Hematopoietic multipotent progenitor cell treated with erythropoietin and hydrocortisone succinate and interleukin-3 and kit ligand, for 4 days (in vitro differentiated cells): ENCODE data around the gene PRMT1.
"Not testable (repeated sequence)": the region's sequence is repeated elsewhere in the genome, so short reads cannot be mapped to it uniquely, and the experiment has no call there.

Experiments used
- DNase-seq: peaks from one replicate; pipeline ENCODE4 v3.0.0-alpha.2; 2015

PRMT1 gene

DNA sequence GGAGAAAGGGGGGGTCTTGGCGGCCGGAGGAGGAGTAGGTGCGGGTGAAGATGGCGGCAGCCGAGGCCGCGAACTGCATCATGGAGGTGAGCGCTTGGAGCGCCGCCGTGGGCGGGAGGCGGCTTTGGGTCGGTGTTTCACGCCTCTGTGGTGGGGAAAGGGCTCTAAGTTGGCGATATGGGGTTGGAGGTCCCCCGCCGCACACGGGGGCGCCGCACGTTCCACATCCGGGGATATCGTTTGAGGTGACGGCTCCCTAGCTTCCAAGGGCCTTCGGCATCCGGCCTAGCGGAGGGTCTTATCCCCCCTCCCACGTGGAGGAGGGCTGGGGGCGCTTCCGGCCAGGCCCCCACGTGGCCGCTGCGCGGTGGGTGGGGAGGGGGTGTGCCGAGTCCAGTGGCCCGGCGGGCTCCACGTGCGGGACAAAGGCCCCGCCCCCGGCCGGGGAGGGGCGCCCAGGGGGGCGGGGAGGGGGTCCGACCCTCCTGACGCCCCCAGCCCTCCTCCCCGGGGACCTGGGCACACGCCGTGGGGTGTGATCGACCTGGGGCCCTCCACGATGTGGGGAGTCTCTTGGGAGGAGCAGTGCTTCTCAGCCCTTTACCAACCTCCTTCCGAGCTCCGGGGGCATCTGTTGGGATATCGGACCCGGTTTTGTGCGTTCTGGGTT, at the start of gene PRMT1:
TSS of gene PRMT1 (plus strand) at position 41 of the 670 bp plus-strand sequence. CDS start at position 51, 10 bp downstream.
- peak; percentile 67 for DNase-seq

DNA sequence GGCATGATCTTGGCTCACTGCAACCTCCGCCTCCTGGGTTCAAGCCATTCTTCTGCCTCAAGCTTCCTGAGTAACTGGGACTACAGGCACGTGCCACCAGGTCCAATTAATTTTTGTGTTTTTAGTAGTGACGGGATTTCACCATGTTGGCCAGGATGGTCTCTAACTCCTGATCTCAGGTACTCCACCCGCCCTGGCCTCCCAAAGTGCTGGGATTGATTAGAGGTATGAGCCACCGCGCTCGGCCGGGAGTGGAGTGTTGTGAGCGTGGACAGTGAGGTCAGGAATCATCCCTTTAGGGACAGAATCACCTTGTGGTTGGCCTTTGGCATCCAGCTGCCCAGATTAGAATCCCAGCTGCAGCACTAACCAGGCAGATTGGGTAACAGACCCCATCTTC, 47.4 kb upstream of the PRMT1 start:
- no peak for DNase-seq

DNA sequence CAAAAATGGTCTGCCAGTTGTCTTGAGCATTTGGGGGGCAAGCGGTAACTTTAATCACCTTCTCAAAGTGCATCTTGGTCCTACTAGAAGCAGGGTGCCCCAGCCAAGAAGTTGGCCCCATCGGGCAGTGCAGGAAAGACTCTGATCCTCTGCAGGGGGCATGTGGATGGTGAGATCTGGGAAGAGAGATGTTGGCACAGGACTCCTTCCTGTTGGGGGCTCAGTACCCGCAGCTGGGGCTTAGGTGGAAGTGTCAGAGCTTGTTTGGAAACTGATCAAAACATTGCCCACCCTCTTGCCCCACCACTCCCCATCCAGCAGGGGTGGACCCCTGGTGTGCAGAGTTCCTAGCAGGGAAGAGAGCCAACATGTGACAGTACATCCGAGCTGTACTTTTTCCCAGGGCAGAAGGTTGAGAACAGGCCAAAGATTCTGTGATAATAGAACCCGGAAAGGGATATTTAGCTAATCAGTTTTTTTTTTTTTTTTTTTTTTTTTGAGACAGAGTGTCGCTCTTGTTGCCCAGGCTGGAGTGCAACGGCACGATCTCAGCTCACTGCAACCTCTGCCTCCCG, 46.0 kb upstream of the PRMT1 start:
- DNase-seq: no peak

DNA sequence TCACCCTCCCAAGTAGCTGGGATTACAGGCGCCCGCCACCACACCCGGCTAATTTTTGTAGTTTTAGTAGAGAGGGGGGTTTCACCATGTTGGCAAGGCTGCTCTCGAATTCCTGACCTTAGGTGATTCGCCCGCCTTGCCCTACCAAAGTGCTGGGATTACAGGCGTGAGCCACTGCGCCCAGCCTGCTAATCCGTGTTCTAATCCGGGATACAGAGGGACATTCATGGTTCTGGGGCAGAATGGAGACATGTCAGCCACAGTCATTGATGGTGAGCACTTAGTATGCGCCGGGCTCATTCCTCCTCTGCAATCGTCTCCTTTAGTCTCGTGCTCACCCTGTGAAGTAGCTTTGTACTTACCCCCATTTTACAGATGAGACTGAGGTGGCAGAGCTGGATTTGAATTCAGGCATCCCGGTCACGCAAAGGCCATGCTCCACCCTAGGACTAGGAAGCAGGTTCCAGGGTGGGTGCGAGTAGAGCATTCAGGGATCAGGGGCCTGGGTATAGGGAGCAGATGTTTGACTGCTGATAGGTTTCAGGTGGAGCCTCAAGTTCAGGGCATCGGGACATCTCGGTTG, 45.4 kb upstream of the PRMT1 start:
- DNase-seq: no peak

DNA sequence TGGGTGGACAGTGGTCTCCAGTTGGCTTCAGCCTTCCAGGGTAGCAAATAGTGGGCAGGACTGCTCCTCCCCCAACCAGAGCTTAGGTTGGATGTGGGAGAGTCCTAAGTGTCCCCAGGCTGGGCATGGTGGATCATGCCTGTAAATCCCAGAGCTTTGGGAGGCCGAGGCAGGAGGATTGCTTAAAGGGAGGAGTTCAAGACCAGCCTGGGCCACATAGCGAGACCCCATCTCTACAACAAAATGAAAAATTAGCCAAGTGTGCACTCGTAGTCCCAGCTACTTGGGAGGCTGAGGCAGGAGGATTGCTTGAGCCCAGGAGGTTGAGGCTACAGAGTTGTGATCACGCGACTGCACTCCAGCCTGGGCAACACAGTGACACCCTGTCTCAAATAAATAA, 44.5 kb upstream of the PRMT1 start:
- DNase-seq: no peak

DNA sequence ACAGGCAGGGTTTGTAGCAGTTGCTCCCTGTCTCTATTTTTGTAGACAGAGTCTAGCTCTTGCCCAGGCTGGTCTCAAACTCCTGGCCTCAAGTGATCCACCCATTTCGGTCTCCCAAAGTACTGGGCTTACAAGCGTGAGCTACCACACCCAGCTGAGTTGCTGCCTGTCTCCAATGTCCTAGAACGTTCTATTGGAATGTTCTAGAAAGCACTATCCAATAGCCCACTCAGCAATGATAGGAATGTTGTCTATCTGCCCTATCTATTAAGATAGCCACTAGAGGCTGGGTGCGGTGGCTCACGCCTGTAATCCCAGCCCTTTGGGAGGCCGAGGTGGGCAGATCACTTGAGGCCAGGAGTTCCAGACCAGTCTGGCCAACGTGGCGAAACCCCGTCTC, 43.8 kb upstream of the PRMT1 start:
- DNase-seq: not testable (repeated sequence)

DNA sequence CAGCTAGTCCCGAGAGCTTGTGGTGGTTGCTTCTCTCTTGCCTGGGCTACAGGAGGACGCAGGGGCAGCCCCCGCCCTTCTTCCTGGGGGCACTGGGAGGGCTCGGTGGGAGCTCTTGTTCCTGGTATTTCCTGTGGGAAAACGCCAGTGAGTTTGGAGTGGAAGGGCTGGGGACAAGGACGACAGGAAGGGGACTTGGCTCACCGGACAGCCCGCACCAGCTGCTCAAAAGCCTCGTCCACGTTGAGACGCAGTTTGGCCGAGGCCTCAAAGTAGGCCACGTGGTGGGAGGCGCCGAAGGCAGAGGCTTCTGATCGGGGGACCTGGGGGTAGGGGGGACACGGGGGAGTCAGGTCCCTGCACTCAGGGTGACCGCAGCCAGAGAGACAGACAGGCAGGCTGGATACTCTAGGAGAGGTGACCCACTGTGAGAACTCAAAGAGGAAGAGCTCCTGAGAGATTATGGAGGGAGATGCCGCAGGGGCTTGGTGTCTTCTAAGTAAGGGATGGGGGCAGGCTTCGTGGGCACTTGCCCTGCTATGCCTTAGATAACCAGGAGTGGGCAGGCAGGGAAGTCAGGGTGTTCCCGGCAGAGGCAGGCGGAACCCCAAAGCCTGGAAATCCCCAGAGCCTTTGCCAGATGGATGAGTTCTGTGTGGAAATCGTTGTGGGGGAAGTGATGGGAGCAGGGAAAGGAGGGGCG, 41.4 kb upstream of the PRMT1 start:
- peak; percentile 26 for DNase-seq

DNA sequence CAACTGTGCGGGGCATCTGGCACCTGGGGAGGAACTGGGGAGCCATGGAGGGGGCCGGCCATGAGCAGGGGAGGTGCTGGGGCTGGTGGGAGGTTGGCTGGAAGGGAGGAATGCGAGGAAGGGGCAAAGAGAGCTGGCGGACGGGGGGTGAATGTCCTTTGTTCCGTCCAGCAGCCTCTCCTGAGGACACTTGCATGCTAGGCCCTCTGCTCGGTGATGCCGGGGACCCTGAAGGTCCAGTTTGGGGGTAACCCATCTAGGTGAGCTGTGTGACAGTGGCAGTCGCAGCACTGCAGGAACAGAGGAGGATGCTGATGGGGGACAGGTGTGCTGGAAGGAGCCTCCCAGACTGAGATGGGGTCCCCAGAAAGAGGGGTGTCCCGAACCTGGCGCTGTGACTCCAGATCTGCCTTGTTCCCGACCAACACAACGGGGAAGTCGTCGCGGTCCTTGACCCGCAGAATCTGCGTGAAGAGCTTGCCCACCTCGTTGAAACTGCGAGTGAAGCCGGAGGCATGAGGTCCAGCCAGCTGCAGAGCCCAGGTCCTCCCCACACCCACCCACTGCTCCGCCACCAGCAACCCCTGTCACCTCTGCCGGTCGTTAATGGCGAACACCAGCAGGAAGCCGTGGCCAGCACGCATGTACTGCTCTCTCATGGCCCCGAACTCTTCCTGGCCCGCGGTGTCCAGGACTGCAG, 40.7 kb upstream of the PRMT1 start:
- no peak for DNase-seq

DNA sequence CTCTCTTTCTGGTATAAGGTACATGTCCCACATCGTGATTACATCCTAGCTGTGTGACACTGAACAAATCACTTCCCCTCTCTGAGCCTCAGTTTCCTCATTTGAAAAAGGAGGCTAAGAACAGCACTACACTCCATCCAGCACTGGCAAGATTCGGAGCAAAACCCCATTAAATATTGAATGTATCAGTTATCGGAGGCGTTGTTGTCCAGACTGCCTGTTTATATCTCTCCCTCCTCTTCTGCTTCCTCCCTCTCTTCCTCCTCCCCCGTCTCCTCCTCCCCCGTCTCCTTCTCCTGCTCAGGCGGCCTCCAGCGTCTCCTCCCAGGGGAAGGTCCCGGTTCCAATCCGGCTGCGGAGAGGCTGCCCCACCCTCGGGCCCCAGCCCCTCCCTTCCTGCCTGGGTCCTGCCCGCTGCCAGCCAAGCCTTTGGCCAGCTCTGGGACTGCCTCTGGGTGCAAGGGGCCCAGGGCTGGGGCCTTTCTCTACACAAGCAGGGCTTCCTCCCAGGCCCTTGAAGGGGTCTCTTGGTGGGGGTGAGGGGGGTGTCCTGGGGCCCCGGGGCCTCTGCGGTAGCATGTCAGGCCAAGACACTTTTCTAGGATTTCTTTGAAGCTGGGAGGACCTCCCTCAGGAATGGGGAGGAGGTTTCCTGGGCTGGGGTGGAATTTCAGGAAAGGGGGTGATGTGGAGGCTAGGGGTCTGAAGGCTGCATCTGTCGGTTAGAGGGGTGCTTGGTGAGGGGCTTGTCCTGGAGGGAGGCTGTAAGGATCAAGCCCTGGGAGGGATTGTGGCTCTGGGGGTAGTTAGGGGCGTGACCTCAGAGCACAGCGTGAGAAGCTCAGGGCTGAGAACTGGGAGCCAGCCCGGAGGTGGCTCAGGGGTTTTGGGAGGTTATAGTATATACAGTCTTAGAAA, 39.0 kb upstream of the PRMT1 start:
- peak; percentile 71 for DNase-seq

DNA sequence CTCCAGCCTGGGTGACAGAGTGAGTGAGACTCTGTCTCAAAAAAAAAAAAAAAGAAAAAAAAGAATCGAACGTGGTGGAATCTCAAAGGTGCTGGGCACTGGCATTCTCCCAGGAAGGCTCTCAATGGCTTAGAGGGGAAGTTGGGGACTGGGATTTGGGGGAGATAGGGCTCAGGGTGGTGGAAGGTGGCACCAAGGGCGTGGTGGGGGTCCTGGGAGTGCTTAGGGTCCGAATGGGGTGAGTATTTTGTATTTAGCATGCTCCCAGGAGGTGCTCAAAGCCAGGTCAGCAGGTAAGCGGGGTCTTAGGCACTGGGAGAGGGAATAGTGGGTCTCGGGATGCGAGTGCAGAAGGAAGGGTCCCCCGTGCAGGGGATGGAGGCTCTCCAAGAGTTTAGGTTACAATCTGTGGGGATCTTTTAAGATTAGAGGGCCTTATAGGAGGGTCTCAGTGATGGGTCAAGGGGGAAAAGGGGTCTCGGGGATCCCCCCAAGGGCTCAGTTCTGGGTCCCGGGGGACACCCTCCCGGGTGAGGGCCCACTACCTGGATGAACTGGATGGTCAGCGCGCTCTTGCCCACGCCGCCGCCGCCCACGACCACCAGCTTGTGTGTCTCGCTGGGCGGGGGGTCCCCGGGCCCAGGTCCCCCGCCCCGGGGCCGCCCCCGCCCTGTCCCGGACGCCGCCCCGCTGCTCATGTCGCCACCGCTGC, 37.5 kb upstream of the PRMT1 start:
- no peak for DNase-seq

DNA sequence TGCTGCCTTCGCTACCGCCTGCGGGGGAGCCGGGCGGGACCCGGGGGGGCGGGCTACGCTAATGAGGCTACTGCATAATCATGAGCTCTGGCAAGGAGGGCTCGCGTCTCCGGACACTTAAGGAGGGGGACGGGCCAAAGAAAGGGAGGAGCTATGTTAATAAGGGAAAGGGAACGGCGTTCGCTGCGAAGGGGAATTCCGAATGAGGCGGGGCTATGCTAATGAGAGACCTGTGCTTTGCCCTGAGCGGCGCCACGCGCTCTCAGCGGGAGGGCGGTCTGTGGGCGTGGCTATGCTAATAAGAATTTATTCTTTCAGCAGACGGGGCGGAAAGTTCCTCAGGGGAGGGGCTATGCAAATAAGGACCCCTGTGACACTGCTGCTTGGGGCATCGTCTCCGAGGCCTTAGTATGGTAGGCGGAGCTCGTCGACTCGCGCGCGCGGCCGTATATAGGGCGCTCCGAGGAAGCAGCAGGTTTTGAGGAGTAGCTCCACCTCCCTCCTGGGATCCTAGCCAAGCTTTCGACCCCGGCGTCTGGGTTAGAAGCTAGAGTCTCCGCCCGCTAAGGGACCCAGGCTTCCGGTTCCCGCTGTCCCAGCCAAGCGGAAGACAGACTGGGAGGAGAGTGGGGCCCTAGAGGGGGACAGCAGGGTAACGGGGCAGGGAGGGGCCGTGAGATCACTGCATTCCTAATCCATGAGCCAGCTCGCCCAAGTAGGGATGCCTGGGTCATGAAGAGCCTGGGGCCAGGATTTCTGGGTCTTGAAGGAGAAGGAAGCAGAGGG, 36.8 kb upstream of the PRMT1 start, which contains the start of gene RRAS:
TSS of gene RRAS (minus strand) at position 31 of the 786 bp plus-strand sequence. CDS start 45 bp downstream, outside the sequence.
- peak; percentile 100 for DNase-seq

DNA sequence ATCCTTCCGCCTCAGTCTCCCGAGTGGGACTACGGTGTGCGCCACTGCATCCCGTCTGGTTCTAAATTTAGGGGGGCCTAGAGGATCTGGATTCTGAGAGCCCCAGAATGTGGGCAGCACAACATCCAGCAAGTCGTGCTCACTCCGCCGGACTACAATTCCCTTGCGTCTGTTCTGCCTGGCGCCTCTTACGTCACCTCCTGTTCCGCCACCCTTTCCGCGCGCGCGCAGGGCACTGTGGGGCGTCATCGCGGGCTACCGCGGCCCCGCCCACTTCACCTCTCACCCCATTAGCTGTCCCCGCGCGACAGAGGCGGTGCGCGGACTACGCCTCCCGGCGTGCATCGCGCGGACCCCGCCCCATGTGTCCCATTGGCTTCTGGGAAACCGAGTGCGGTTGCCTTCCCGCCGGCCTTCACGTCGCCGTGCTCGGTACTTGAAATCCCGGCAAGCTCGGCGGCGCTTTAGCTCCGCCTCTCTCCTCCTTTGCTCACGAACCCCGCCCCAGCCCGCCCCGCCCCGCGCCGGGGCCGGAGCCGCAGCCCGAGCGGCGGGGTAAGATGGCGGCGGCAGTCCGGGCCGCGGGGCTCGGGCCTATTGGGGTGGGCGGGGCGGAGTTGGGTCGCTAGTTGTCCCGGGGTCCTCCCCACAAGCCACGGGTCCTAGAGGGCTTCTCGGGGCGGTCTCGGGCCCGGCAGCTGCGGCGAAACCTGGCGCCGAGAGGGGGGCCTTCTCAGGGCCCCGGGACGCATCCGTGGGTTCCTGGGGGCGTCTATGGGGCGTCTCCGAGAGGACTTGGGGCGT, 35.2 kb upstream of the PRMT1 start, which contains the start of gene SCAF1:
TSS of gene SCAF1 (plus strand) at position 522 of the 804 bp plus-strand sequence. CDS start 2,818 bp downstream, outside the sequence.
- peak; percentile 100 for DNase-seq

DNA sequence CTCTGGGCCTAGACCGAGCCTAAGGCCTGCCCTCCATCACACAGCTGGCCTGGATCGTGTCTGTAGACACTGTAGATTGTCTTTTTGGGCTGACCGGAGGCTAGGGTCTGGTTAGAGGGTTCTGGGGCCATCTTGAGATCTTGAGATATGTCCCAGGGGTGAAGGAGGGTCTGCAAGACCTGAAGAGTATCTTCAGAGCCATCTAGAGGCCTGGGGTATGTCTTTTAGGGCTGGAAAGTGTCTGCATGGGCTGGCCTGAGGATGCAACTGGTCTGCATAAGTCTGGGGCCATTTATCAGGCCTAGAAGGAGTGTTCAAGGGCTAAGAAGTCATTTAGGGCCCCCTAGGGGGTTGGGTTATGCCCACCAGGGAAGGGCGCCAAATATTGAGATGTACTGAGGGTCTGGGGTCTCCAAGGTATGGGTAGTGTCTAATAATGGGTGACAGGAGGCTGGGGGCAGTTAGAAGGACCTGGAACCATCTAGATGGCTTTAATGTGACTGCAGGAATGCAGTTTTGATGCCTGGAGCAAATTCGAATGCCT, 34.5 kb upstream of the PRMT1 start:
- peak; percentile 55 for DNase-seq

DNA sequence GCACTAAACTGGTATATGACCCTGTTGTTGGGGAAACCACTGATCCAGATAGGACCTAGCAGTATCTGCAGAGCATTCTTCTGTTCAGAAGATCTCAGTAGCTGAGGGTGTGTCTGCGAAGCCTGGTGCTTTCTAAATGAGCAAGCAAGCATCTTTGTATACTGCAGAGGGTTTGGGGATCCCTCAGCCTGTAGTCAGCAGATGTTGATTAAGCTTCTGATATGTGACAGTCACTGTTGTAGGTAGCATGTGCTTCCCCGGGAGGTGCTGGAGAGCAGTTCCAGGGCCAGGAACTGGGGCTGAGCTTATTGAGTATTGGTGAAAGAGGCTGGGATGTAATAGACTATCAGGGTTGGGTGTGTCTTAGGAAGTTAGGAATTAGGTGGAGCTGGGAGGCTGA, 33.6 kb upstream of the PRMT1 start:
- DNase-seq: peak; percentile 51

DNA sequence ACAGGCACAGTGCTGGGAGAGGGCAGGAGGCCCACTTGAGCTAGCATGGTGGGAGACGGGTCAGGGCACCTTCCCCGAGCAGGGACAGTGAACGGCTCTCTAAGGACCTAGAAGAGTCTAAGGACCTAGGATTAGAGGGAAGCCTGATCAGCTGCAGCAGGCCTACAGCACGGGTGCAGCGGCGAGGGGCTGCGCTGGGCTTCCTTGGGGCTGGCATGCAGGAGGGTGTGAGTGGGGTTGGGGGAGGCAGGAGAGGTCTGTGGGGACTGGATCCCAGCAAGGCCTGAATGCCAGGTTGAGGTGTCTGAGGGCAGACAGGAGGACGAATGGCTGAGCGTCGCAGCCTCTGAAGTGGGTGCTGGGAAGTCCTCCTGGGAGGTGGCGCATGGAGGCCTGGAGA, 31.5 kb upstream of the PRMT1 start:
- DNase-seq: no peak

DNA sequence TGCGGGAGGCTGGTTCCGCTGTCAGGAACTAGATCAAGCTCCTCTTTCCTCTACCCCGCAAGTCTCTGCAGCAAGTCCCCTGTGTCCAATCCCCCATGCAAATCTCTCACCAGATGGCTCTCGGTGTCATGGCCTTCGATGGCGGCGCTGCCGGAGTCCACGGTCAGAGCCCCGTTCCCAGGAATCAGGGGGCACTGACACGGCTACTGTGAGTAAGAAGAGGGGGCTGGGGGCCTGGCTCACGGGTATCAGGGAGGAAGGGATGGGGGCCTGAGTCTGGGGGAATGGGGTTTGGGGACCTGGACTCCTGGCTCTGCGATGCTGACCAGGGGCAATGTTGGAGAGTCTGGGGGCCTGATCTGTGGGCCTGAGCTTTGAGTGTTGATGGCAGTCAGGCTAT, 31.1 kb upstream of the PRMT1 start:
- DNase-seq: no peak

DNA sequence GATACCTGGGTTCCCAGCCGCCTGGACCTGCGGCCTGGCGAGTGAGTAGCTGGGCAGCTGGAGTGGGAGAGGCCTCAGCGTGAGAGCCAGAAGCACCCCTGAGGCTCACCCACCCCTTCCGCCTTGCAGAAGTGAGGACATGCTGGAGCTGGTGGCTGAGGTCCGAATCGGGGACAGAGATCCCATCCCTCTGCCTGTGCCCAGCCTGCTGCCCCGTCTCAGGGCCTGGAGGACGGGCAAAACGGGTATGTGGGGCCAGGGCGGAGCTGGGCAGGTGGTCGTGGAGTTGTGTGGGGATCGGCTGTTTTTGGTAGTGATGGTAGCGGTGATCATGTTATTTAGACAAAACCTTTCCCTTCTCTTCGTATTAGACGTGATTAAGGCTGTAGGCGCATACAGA, 30.5 kb upstream of the PRMT1 start:
- no peak for DNase-seq

DNA sequence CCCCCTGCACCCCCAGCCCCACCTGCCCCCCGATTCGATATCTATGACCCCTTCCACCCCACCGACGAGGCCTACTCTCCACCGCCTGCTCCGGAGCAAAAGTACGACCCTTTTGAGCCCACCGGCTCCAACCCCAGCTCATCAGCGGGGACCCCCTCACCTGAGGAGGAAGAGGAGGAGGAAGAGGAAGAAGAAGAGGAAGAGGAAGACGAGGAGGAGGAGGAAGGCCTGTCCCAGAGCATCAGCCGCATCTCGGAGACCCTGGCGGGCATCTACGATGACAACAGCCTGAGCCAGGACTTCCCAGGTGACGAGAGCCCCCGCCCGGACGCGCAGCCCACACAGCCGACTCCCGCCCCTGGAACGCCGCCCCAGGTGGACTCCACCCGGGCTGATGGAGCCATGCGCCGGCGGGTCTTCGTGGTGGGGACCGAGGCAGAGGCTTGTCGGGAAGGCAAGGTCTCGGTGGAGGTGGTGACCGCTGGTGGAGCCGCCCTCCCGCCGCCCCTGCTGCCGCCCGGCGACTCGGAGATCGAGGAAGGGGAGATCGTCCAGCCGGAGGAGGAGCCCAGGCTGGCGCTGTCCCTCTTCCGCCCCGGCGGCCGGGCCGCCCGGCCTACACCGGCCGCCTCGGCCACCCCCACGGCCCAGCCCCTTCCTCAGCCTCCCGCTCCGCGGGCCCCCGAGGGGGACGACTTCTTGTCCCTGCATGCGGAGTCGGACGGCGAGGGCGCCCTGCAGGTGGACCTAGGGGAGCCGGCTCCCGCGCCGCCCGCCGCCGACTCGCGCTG, 25.8 kb upstream of the PRMT1 start:
- DNase-seq: no peak
